Neural cell (in vitro differentiated cells): ENCODE data around the gene SPCS1. TPM values are rescaled to one million over a fixed set of nuclear protein-coding genes. Genes with fewer than 3 reads are reported as not detected.
"Not testable (repeated sequence)": the region's sequence is repeated elsewhere in the genome, so short reads cannot be mapped to it uniquely, and the experiment has no call there.

Experiments
- H2AFZ ChIP-seq: fragments of 200-600, 300-800 bp; sonication (generic), shearing (Covaris generic); 2 replicates; pipeline ENCODE4 v1.6.0; 2014; ENCODE audit warnings: low read depth, mild to moderate bottlenecking, antibody characterized with exemption, low read length, moderate library complexity
- H3F3A ChIP-seq: fragments of 200-600 bp; shearing (Covaris generic); 2 replicates; pipeline ENCODE4 v1.6.1; 2016; ENCODE audit warnings: mild to moderate bottlenecking, moderate library complexity, mixed read lengths, antibody characterized with exemption, low read length; ENCODE audit not compliant: insufficient read depth, poor library complexity, severe bottlenecking
- H3K27ac ChIP-seq: fragments of 200-600, 300-800 bp; sonication (generic), shearing (Covaris generic); 2 replicates; pipeline ENCODE4 v1.5.1; 2014; ENCODE audit warnings: mild to moderate bottlenecking, low read length, moderate library complexity
- H3K27me3 ChIP-seq: fragments of 300-800, 200-600 bp; sonication (generic), shearing (Covaris generic); 2 replicates; pipeline ENCODE4 v1.6.0; 2014; ENCODE audit warnings: mild to moderate bottlenecking, low read depth, low read length, moderate library complexity; ENCODE audit not compliant: insufficient read depth
- H3K36me3 ChIP-seq: fragments of 300-800, 200-600 bp; sonication (generic), shearing (Covaris generic); 2 replicates; pipeline ENCODE4 v1.5.1; 2014; ENCODE audit warnings: mild to moderate bottlenecking, antibody characterized with exemption, low read length, moderate library complexity; ENCODE audit not compliant: insufficient read depth
- H3K4me2 ChIP-seq: fragments of 300-800, 200-600 bp; sonication (generic), shearing (Covaris generic); 2 replicates; pipeline ENCODE4 v1.6.0; 2014; ENCODE audit warnings: mild to moderate bottlenecking, low read length
- H3K4me3 ChIP-seq: fragments of 300-800, 200-600 bp; sonication (generic), shearing (Covaris generic); 2 replicates; pipeline ENCODE4 v1.5.1; 2014; ENCODE audit warnings: mild to moderate bottlenecking, low read length, moderate library complexity
- H3K79me2 ChIP-seq: fragments of 200-600 bp; shearing (Covaris generic); replicated peaks from 2 replicates; pipeline ENCODE4 v1.6.0; 2014; ENCODE audit warnings: mild to moderate bottlenecking, low read length, moderate library complexity; ENCODE audit not compliant: insufficient read depth
- H3K9ac ChIP-seq: fragments of 300-800, 200-600 bp; sonication (generic), shearing (Covaris generic); 2 replicates; pipeline ENCODE4 v1.6.1; 2016; ENCODE audit warnings: mild to moderate bottlenecking, low read length, mixed read lengths
- H3K9me2 ChIP-seq: fragments of 200-600 bp; shearing (Covaris generic); 2 replicates; pipeline ENCODE4 v1.6.1; 2016; ENCODE audit warnings: mild to moderate bottlenecking, low read length, mixed read lengths; ENCODE audit not compliant: insufficient read depth
- H3K9me3 ChIP-seq: fragments of 200-600, 300-800 bp; sonication (generic), shearing (Covaris generic); 2 replicates; pipeline ENCODE4 v1.6.1; 2016; ENCODE audit warnings: mild to moderate bottlenecking, mixed run types, low read length, moderate library complexity, mixed read lengths
- H4K20me1 ChIP-seq: fragments of 200-600 bp; shearing (Covaris generic); 2 replicates; pipeline ENCODE4 v1.6.1; 2016; ENCODE audit warnings: mild to moderate bottlenecking, mixed run types; ENCODE audit not compliant: insufficient read depth
- EP300 ChIP-seq: fragments of 450-650 bp; conservative IDR thresholded peaks from 2 replicates; pipeline ENCODE4 v1.6.1; 2014; ENCODE audit warnings: antibody characterized with exemption, mild to moderate bottlenecking, moderate library complexity; ENCODE audit not compliant: poor library complexity, severe bottlenecking
- EZH2 ChIP-seq: fragments of 200-600, 300-800 bp; shearing (Covaris generic), sonication (generic); IDR thresholded peaks from 2 replicates; pipeline ENCODE4 v1.6.1; 2014; ENCODE audit warnings: antibody characterized with exemption, low read length, borderline replicate concordance, mild to moderate bottlenecking; ENCODE audit not compliant: insufficient read depth, poor library complexity, severe bottlenecking
- MXI1 ChIP-seq: fragments of 450-650 bp; conservative IDR thresholded peaks from 2 replicates; pipeline ENCODE4 v1.6.1; 2014; ENCODE audit warnings: antibody characterized with exemption, mild to moderate bottlenecking; ENCODE audit not compliant: poor library complexity, severe bottlenecking
- POLR2AphosphoS5 ChIP-seq: IDR thresholded peaks from 2 replicates; pipeline ENCODE4 v1.6.1; 2012
- RAD21 ChIP-seq: fragments of 450-650 bp; conservative IDR thresholded peaks from 2 replicates; pipeline ENCODE4 v1.6.1; 2014; ENCODE audit warnings: antibody characterized with exemption, mild to moderate bottlenecking, moderate library complexity
- SMC3 ChIP-seq: fragments of 450-650 bp; conservative IDR thresholded peaks from 2 replicates; pipeline ENCODE4 v1.6.1; 2014; ENCODE audit warnings: antibody characterized with exemption, mild to moderate bottlenecking, moderate library complexity; ENCODE audit not compliant: poor library complexity
- TAF1 ChIP-seq: IDR thresholded peaks from 2 replicates; pipeline ENCODE4 v1.6.1; 2012; ENCODE audit warnings: low read depth
- polyA plus RNA-seq: library from polyadenylated mRNA; depleted of rRNA; stranded (reverse); fragments of >200 nt; gene quantifications from 2 replicates; pipeline ENCODE4 v1.2.3, GENCODE V29; 2014
- TF ChIP-seq, protein P1 (sequence below): IDR thresholded peaks from 2 replicates; pipeline ENCODE4 v1.6.1; 2012; ENCODE audit warnings: borderline replicate concordance
- TF ChIP-seq, protein P2 (sequence below): fragments of 450-650 bp; IDR thresholded peaks from 2 replicates; pipeline ENCODE4 v1.5.1; 2014; ENCODE audit warnings: antibody characterized with exemption, mild to moderate bottlenecking, moderate library complexity; ENCODE audit not compliant: poor library complexity, severe bottlenecking

Gene SPCS1
- polyA plus RNA-seq, 1 donor from 2014 or later = 97.4 TPM

DNA sequence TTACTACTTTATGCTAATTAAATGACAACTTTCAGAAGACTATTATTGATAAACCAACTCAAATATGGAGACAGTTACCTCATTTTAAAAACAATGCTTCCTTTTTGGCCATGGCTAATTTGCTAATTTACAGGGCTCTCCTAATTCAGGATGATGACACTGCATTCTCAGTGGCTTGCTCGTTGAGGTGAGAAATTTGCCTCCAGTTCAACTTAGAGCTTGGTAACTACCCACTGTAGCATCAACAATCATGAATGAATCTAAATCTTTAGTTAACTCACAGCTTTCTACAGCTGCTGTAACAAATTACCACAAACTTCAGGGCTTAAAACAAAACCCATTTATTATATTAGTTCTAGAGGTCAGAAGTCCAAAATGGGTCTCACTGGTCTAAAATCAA, 34.2 kb upstream of the SPCS1 start:
- TF ChIP-seq POLR2AphosphoS5 (no peak), MXI1 (no peak), SMC3 (no peak), EP300 (no peak)
- TF ChIP-seq, protein P1, sequence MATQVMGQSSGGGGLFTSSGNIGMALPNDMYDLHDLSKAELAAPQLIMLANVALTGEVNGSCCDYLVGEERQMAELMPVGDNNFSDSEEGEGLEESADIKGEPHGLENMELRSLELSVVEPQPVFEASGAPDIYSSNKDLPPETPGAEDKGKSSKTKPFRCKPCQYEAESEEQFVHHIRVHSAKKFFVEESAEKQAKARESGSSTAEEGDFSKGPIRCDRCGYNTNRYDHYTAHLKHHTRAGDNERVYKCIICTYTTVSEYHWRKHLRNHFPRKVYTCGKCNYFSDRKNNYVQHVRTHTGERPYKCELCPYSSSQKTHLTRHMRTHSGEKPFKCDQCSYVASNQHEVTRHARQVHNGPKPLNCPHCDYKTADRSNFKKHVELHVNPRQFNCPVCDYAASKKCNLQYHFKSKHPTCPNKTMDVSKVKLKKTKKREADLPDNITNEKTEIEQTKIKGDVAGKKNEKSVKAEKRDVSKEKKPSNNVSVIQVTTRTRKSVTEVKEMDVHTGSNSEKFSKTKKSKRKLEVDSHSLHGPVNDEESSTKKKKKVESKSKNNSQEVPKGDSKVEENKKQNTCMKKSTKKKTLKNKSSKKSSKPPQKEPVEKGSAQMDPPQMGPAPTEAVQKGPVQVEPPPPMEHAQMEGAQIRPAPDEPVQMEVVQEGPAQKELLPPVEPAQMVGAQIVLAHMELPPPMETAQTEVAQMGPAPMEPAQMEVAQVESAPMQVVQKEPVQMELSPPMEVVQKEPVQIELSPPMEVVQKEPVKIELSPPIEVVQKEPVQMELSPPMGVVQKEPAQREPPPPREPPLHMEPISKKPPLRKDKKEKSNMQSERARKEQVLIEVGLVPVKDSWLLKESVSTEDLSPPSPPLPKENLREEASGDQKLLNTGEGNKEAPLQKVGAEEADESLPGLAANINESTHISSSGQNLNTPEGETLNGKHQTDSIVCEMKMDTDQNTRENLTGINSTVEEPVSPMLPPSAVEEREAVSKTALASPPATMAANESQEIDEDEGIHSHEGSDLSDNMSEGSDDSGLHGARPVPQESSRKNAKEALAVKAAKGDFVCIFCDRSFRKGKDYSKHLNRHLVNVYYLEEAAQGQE = no peak
- TF ChIP-seq, protein P2, sequence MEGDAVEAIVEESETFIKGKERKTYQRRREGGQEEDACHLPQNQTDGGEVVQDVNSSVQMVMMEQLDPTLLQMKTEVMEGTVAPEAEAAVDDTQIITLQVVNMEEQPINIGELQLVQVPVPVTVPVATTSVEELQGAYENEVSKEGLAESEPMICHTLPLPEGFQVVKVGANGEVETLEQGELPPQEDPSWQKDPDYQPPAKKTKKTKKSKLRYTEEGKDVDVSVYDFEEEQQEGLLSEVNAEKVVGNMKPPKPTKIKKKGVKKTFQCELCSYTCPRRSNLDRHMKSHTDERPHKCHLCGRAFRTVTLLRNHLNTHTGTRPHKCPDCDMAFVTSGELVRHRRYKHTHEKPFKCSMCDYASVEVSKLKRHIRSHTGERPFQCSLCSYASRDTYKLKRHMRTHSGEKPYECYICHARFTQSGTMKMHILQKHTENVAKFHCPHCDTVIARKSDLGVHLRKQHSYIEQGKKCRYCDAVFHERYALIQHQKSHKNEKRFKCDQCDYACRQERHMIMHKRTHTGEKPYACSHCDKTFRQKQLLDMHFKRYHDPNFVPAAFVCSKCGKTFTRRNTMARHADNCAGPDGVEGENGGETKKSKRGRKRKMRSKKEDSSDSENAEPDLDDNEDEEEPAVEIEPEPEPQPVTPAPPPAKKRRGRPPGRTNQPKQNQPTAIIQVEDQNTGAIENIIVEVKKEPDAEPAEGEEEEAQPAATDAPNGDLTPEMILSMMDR = no peak
- H3K27ac ChIP-seq = no peak overlapping the region
- no peaks in the 10 kb centered on the region for H3K27me3 ChIP-seq
- no peaks in the 10 kb centered on the region for H4K20me1 ChIP-seq
- no peak overlapping the region for H3K9ac ChIP-seq
- H3K9me3 ChIP-seq = no peaks in the 10 kb centered on the region
- no peaks in the 10 kb centered on the region for H3K9me2 ChIP-seq
- peaks cover 4% of the 10 kb centered on the region for H3K36me3 ChIP-seq
- no peak overlapping the region for H3K4me2 ChIP-seq
- H3F3A ChIP-seq = no peaks in the 10 kb centered on the region
- H2AFZ ChIP-seq = no peak overlapping the region
- H3K4me3 ChIP-seq = no peak overlapping the region
- H3K79me2 ChIP-seq = peaks cover 12% of the 10 kb centered on the region

DNA sequence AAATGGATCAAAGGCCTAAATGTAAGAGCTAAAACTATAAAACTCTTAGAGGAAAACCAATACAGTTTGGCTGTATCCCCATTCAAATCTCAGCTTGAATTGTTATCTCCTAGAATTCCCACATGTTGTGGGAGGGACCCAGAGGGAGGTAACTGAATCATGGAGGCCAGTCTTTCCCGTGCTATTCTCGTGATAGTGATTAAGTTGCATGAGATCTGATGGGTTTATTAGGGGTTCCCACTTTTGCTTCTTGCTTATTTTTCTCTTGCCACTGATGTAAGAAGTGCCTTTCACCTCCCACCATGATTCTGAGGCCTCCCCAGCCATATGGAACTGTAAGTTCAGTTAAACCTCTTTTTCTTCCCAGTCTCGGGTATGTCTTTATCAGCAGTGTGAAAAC, 29.7 kb upstream of the SPCS1 start:
- H3K9me2 ChIP-seq, H3K4me2 ChIP-seq, H3F3A ChIP-seq, H3K9me3 ChIP-seq, H3K9ac ChIP-seq, H3K27me3 ChIP-seq, H3K4me3 ChIP-seq, H4K20me1 ChIP-seq, H3K36me3 ChIP-seq, H2AFZ ChIP-seq, H3K27ac ChIP-seq: not testable (repeated sequence)
- H3K79me2 ChIP-seq = peaks cover 26% of the 10 kb centered on the region

DNA sequence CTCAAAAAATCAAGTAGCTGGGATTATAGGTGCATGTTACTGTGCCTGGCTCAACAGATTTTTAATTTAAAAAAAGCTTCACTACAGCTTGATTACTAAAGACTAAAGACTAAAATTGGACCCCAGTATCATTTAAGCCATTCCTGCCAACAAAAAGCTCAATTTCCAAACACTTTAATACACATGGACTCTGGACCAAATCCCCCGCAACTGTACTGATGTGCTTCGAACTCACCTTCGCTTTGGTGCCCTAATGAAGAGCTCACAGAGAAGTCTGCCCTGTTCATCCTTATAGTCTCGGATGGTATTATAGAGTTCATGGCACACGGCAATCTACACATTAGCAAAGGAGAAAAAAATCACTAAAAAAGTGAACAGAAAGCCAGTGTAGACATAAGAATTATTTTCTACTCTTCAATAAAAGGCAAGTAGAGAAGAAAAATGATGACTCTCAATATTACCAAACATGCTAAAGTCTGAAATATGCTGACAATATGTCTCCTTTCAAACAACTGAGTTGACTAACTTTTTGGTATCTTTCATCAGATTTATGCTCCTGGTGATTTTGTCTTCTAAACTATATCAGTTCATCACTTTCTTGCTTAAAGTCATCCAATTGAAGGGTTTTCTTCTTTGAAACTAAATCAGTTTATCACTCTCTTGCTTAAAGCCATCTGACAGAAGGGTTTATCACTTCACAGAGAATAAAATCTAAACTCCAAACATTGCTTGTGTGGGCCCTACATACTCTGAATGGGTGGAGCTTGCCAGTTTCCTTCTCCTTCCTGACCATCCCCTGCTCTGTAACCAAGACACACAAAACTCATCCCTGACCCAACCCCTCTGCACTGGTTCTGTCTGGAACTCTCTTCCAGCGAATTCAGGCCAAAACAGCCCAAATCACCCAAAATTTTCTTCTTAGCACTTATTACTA, 27.4 kb upstream of the SPCS1 start:
- Histone ChIP-seq H3K9me3 (no peaks in the 10 kb centered on the region), H3K36me3 (peaks cover 3% of the 10 kb centered on the region), H4K20me1 (no peaks in the 10 kb centered on the region), H3K4me2 (no peak overlapping the region), H3K79me2 (peaks cover 41% of the 10 kb centered on the region), H2AFZ (no peak overlapping the region), H3F3A (no peaks in the 10 kb centered on the region), H3K9me2 (no peaks in the 10 kb centered on the region), H3K27ac (no peak overlapping the region), H3K9ac (no peak overlapping the region), H3K27me3 (no peaks in the 10 kb centered on the region), H3K4me3 (no peak overlapping the region)
- TF ChIP-seq EP300 = no peak
- TF ChIP-seq, protein P1 = no peak
- no peak for TF ChIP-seq POLR2AphosphoS5
- TF ChIP-seq, protein P2 = no peak
- TF ChIP-seq TAF1 = no peak
- TF ChIP-seq RAD21 = no peak
- no peak for TF ChIP-seq SMC3
- TF ChIP-seq EZH2 = no peak
